ENCODE results near the gene NYNRIN. TPM values are rescaled to one million over a fixed set of nuclear protein-coding genes. Genes with fewer than 3 reads are reported as not detected.

The NYNRIN gene
- total and polyA plus RNA-seq, 2 of the 8 experiments (the other 6 are each of a cell fraction or from before 2014, with no cell fraction given): 15.2 to 18.3 TPM

GRCh38 chr14:24441904-24442239 is 43.1 kb downstream of the NYNRIN start (continued):
- TF ChIP-seq CHD7 (IDR thresholded peaks at IDR 0.05; ENCODE audit: insufficient replicate concordance, low read length): no peak
- TF ChIP-seq POU5F1 (IDR thresholded peaks at IDR 0.05; ENCODE audit: low read depth, low read length): no peak
- no peak for TF ChIP-seq BACH1 (IDR thresholded peaks at IDR 0.05; ENCODE audit: low read length)
- no peak for TF ChIP-seq SIRT6 (IDR thresholded peaks at IDR 0.05; ENCODE audit: low read length)
- TF ChIP-seq ZNF274 (IDR thresholded peaks at IDR 0.05; ENCODE audit: borderline replicate concordance, extremely low read depth, low read length): no peak
- no peak for TF ChIP-seq HDAC2 (IDR thresholded peaks at IDR 0.05; ENCODE audit: borderline replicate concordance in 1 of 2, low read depth in 2 of 2, low read length in 2 of 2)
- no peak for TF ChIP-seq NRF1 (IDR thresholded peaks at IDR 0.05; ENCODE audit: low read depth, low read length)
- no peak for TF ChIP-seq RAD21 (IDR thresholded peaks at IDR 0.05 in 1 of 2, conservative IDR thresholded peaks at IDR 0.05 in 1 of 2; ENCODE audit: low read depth in 2 of 2, low read length in 2 of 2)
- no peak for TF ChIP-seq CEBPB (IDR thresholded peaks at IDR 0.05; ENCODE audit: low read depth, low read length)
- no peak for TF ChIP-seq BCL11A (IDR thresholded peaks at IDR 0.05; ENCODE audit: low read depth in 2 of 2, low read length in 2 of 2)
- TF ChIP-seq ASH2L (IDR thresholded peaks at IDR 0.05; ENCODE audit: low read length): no peak
- peak; percentile 15 for TF ChIP-seq KDM4A (IDR thresholded peaks at IDR 0.05; ENCODE audit: low read depth, low read length, severe bottlenecking)

Data from H1 (cell line).